CD4-positive, alpha-beta T cell treated with Interleukin-17A for 4 hours (primary cell): ENCODE results near the gene DIS3L2.

Source experiments
- DNase-seq: peaks from one replicate; pipeline ENCODE4 v3.0.0-alpha.2; 2020; ENCODE audit warnings: mixed read lengths

DIS3L2 gene

GRCh38 chr2:231960810-231961348 is 634 bp upstream of the DIS3L2 start:
- DNase-seq, result no peak

- DNase-seq, result no peak
Measured at GRCh38 chr2:231965102-231965501, 3.6 kb downstream of the DIS3L2 start.

GRCh38 chr2:231966886-231967285 is 5.4 kb downstream of the DIS3L2 start:
- no peak for DNase-seq

- no peak for DNase-seq
Measured at GRCh38 chr2:231968820-231969219, 7.3 kb downstream of the DIS3L2 start.

- no peak for DNase-seq
Measured at GRCh38 chr2:231970461-231970860, 8.9 kb downstream of the DIS3L2 start.

- DNase-seq, result no peak
Measured at GRCh38 chr2:231975001-231975400, 13.5 kb downstream of the DIS3L2 start.

- no peak for DNase-seq
Measured at GRCh38 chr2:231977430-231977829, 15.9 kb downstream of the DIS3L2 start.

- DNase-seq, result no peak
Measured at GRCh38 chr2:231984992-231985391, 23.5 kb downstream of the DIS3L2 start.

GRCh38 chr2:231985823-231986261 is 24.3 kb downstream of the DIS3L2 start:
- DNase-seq, result no peak

- no peak for DNase-seq
Measured at GRCh38 chr2:231987124-231987727, 25.7 kb downstream of the DIS3L2 start.

GRCh38 chr2:231988179-231988866 is 26.8 kb downstream of the DIS3L2 start:
- DNase-seq, result no peak

GRCh38 chr2:231991664-231992063 is 30.2 kb downstream of the DIS3L2 start:
- DNase-seq, result no peak

- no peak for DNase-seq
Measured at GRCh38 chr2:231992888-231993287, 31.4 kb downstream of the DIS3L2 start.

GRCh38 chr2:231996797-231997540 is 35.5 kb downstream of the DIS3L2 start:
- no peak for DNase-seq

GRCh38 chr2:231998046-231998445 is 36.5 kb downstream of the DIS3L2 start:
- DNase-seq, result no peak

GRCh38 chr2:232000439-232000838 is 38.9 kb downstream of the DIS3L2 start:
- DNase-seq, result no peak

GRCh38 chr2:232001073-232001472 is 39.6 kb downstream of the DIS3L2 start:
- DNase-seq, result no peak

- no peak for DNase-seq
Measured at GRCh38 chr2:232006253-232006652, 44.7 kb downstream of the DIS3L2 start.

GRCh38 chr2:232008907-232009638 is 47.6 kb downstream of the DIS3L2 start:
- no peak for DNase-seq

GRCh38 chr2:232009639-232010274 is 48.2 kb downstream of the DIS3L2 start:
- no peak for DNase-seq

GRCh38 chr2:232013701-232014353 is 52.3 kb downstream of the DIS3L2 start:
- no peak for DNase-seq

GRCh38 chr2:232014681-232015080 is 53.2 kb downstream of the DIS3L2 start:
- DNase-seq, result no peak
